Measurements from ENCODE around the gene TBC1D13. TPM values are rescaled to one million over a fixed set of nuclear protein-coding genes. Genes with fewer than 3 reads are reported as not detected.
"Not testable (repeated sequence)": the region's sequence is repeated elsewhere in the genome, so short reads cannot be mapped to it uniquely, and the experiment has no call there.

TBC1D13 gene
- total and polyA plus RNA-seq, 9 donors = 10.7 to 32.2 (median 26.3) TPM

DNA sequence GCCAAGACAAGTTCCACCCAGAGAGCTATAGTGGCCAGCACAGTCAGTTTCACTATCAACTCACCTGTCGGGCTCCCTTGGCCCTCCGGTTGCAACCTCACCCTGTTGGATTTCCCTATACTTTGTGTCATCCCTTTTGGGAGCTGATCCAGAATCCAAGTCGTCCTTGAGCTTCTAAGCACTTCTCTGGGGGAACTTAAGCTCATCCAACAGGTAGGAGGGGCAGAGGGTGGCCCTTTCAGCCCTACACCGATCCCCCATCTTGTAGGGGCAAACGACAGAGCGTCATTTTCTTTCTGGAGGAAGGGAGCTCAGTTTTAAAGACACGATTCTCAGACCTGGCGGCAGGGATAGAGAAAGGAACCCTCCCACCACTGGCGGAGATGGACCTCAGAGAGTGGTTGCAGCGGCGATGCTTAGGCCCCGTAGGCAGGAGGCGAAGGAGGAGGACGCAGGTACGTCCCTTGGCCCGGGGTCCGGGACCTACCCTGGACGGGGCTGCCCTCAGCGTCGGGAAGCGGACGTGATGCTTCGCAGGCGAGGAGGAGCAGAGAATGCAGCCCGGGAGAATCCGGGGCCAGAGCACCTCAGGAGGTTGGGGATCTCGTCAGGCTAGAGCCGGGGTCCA lies 15.8 kb upstream of the TBC1D13 start:
- peak overlapping the region; percentile 86 for H3K4me3 ChIP-seq
- intact Hi-C loops (cut with DNase I) = no loop called here
- H3K36me3 ChIP-seq = no peaks in the 10 kb centered on the region
- H3K27me3 ChIP-seq = no peaks in the 10 kb centered on the region
- no peaks in the 10 kb centered on the region for H3K9me3 ChIP-seq
- no peaks in the 10 kb centered on the region for H3K4me1 ChIP-seq (ENCODE audit: insufficient read depth)
- TF ChIP-seq POLR2A (IDR thresholded peaks at IDR 0.05) (no peak), EP300 (IDR thresholded peaks at IDR 0.05) (no peak)
- TF ChIP-seq, protein P1, sequence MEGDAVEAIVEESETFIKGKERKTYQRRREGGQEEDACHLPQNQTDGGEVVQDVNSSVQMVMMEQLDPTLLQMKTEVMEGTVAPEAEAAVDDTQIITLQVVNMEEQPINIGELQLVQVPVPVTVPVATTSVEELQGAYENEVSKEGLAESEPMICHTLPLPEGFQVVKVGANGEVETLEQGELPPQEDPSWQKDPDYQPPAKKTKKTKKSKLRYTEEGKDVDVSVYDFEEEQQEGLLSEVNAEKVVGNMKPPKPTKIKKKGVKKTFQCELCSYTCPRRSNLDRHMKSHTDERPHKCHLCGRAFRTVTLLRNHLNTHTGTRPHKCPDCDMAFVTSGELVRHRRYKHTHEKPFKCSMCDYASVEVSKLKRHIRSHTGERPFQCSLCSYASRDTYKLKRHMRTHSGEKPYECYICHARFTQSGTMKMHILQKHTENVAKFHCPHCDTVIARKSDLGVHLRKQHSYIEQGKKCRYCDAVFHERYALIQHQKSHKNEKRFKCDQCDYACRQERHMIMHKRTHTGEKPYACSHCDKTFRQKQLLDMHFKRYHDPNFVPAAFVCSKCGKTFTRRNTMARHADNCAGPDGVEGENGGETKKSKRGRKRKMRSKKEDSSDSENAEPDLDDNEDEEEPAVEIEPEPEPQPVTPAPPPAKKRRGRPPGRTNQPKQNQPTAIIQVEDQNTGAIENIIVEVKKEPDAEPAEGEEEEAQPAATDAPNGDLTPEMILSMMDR (IDR thresholded peaks at IDR 0.05) = no peak
- DNase-seq = no peak
- peak overlapping the region; percentile 47 to 88 for H3K27ac ChIP-seq
- 0 to 1% (median 1%) methylated on average over 25 to 28 of the region's 28 CpGs for WGBS, 3 donors

DNA sequence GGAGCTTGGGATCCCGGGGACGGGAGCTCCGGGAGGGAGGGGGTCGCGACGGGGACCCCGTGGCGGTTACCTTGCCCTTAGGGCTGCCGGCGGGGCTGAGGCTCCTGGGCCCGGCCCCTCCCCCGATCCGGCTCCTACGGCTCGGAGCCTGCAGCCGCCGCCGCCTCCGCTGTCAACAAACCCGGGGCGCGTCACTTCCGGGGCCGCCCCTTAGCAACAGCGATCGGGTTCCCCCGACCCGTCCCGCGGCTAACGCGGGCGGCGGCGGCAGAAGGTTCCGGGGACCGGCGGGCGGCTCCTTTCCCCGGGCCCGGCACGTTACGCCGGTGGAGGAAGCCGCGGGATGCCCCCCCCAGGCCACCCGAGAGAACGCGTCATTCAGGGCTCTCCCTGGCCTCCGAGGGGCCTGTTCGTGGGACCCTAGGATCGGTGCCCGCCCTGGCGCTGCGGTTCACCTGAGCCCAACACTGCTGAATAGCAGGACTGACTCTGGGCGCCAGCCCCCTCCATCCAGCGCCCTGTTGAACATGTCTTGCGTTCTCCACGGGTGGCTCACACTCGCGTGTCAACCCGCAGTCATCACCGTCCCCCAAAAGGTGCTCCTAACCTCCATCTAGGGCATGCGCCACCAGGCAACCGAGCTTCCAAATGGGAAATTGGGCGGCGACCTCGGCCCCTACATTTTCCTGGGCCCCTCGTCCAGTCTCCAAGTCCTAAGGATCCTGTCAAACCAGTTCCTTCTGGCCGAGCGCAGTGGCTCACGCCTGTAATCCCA lies 15.1 kb upstream of the TBC1D13 start, which contains the start of gene ZER1:
ZER1 (minus strand) TSS at position 183 of the 775 bp plus-strand sequence. CDS start 16,362 bp downstream, outside the sequence.
- intact Hi-C loops (cut with DNase I) = loop anchor here in 1 of 4 donors (2.0 kb wide), 1 partner anchor 15 kb away; the partner anchor contains the start of gene TBC1D13
- Histone ChIP-seq H3K4me1 (ENCODE audit: insufficient read depth) (no peaks in the 10 kb centered on the region), H3K9me3 (no peaks in the 10 kb centered on the region), H3K27ac (peak within 1 kb of the TSS; percentile 70 to 88), H3K27me3 (no peaks in the 10 kb centered on the region), H3K36me3 (no peaks in the 10 kb centered on the region), H3K4me3 (peak within 1 kb of the TSS; percentile 86)
- peak; percentile 91 to 95 (median 93) for DNase-seq
- TF ChIP-seq POLR2A (IDR thresholded peaks at IDR 0.05) (peak; percentile 77), EP300 (IDR thresholded peaks at IDR 0.05) (no peak)
- TF ChIP-seq, protein P1 (IDR thresholded peaks at IDR 0.05) = peak in 1 of 3 donors; percentile 11
- WGBS, 3 donors = 1 to 2% (median 1%) methylated on average over 26 to 72 of the region's 72 CpGs

DNA sequence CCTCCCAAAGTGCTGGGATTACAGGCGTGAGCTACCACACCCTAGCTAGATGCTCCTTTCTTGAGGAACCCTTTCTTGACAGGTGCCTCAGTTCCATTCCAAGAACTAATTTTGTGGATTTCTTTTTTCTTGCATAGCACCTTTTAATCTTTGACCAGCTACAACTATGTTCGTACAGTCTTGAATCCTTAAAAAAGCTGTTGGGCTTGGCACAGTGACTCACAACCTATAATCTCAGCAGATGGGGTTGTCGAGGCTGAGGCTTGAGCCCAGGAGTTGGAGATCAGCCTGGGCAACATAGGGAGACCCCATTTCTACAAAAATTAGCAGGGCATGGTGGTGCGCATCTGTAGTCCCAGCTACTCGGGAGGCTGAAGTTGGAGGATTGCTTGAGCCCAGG lies 14.0 kb upstream of the TBC1D13 start:
- Histone ChIP-seq H3K4me3 (no peak overlapping the region), H3K36me3 (no peaks in the 10 kb centered on the region), H3K27ac (no peak overlapping the region), H3K4me1 (ENCODE audit: insufficient read depth) (no peaks in the 10 kb centered on the region), H3K9me3 (no peaks in the 10 kb centered on the region), H3K27me3 (no peaks in the 10 kb centered on the region)
- TF ChIP-seq POLR2A (IDR thresholded peaks at IDR 0.05) = no peak
- TF ChIP-seq EP300 (IDR thresholded peaks at IDR 0.05) = no peak
- TF ChIP-seq, protein P1 (IDR thresholded peaks at IDR 0.05) = no peak
- no peak for DNase-seq
- WGBS, 3 donors = 79 to 87% (median 84%) methylated on average over 5 of the region's 5 CpGs
- intact Hi-C loops (cut with DNase I) = loop anchor here in 1 of 4 donors (2.0 kb wide), 1 partner anchor 14 kb away; the partner anchor contains the start of gene TBC1D13

DNA sequence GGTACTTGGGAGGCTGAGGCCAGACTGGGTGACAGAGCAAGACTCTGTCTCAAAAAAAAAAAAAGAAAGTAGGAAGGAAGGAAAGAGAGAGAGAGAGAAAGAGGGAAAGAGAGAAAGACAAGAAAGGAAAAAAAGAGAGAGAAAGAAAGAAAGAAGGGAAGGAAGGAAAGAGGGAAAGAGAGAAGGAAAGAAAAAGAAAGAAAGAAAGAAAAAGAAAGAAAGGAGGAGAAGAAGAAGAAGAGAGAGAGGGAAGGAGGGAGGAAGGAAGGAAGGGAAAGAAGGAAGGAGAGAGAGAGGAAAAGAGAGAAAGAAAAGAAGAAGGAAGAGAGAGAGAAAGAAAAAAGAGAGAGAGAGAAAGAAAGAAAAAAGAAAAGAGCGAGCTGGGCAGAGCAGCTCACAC lies 12.2 kb upstream of the TBC1D13 start:
- DNase-seq = no peak
- TF ChIP-seq POLR2A (IDR thresholded peaks at IDR 0.05) (no peak), EP300 (IDR thresholded peaks at IDR 0.05) (no peak)
- TF ChIP-seq, protein P1 (IDR thresholded peaks at IDR 0.05) = no peak
- intact Hi-C loops (cut with DNase I) = no loop called here
- 86 to 100% (median 87%) methylated on average over 1 of the region's 1 CpG for WGBS, 3 donors
- Histone ChIP-seq H3K27me3 (no peaks in the 10 kb centered on the region), H3K36me3 (no peaks in the 10 kb centered on the region), H3K27ac (no peak overlapping the region), H3K4me3 (no peak overlapping the region), H3K9me3 (no peaks in the 10 kb centered on the region), H3K4me1 (ENCODE audit: insufficient read depth) (no peaks in the 10 kb centered on the region)

DNA sequence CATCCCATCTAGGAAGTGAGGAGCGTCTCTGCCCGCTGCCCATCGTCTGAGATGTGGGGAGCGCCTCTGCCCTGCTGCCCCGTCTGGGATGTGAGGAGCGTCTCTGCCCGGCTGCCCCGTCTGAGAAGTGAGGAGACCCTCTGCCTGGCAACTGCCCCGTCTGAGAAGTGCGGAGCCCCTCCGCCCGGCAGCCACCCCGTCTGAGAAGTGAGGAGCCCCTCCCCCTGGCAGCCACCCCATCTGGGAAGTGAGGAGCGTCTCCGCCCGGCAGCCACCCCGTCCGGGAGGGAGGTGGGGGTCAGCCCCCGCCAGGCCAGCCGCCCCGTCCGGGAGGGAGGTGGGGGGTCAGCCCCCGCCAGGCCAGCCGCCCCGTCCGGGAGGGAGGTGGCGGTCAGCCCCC lies 7.0 kb upstream of the TBC1D13 start:
- H3K9me3 ChIP-seq; DNase-seq; H3K27ac ChIP-seq; H3K4me1 ChIP-seq (ENCODE audit: insufficient read depth); intact Hi-C loops (cut with DNase I); H3K27me3 ChIP-seq; H3K36me3 ChIP-seq; H3K4me3 ChIP-seq: not testable (repeated sequence)
- WGBS, 3 donors = 89 to 97% (median 94%) methylated on average over 10 to 26 of the region's 27 CpGs

Measured in ovary (tissue), 9 donors.